B cell (primary cell): ENCODE data around the gene DCAKD. TPM values are rescaled to one million over a fixed set of nuclear protein-coding genes. Genes with fewer than 3 reads are reported as not detected.

Experiments used
- ATAC-seq: fragments of 200-7000 bp; cut with Tn5 transposase; one replicate; pipeline ENCODE4 v1.10.0; 2021; ENCODE audit warnings: low read depth, mild to moderate bottlenecking, moderate number of reproducible peaks, moderate library complexity
- CTCF ChIA-PET: fragments of 350-600 bp; sonication (Branson Sonifier 250); formaldehyde crosslinking; loops from one replicate; lab custom pipeline; 2021; ENCODE audit warnings: antibody characterized with exemption, inconsistent platforms; lab: Charles Lee
- POLR2A ChIA-PET: fragments of 350-600 bp; sonication (Branson Sonifier 250); formaldehyde crosslinking; loops from one replicate; lab custom pipeline; 2021; ENCODE audit warnings: antibody characterized with exemption; lab: Charles Lee
- DNase-seq: peaks from one replicate; pipeline ENCODE4 v3.0.0; 2013
- H2AFZ ChIP-seq: 2 replicates; pipeline ENCODE4 v1.6.1; 2012; ENCODE audit warnings: mild to moderate bottlenecking, low read depth, low read length; ENCODE audit not compliant: insufficient read depth, poor library complexity, severe bottlenecking
- H3K27ac ChIP-seq, 2 donors: 1 replicate in 1 of 2; 2 replicates in 1 of 2; pipeline ENCODE4 v1.5.1; 2012 to 2013; ENCODE audit warnings: low read length in 2 of 2, mild to moderate bottlenecking in 2 of 2, moderate library complexity in 1 of 2
- H3K27me3 ChIP-seq, 4 experiments: fragments of 200-600 bp in 1 of 4; sonication (generic) in 1 of 4; replicated peaks in 1 of 4; 1 replicate in 2 of 4; 2 replicates in 2 of 4; pipeline versions ENCODE4 v1.6.1 to v1.7.0; 2013 to 2016; ENCODE audit warnings: low read length in 3 of 4, mild to moderate bottlenecking in 2 of 4, mixed read lengths in 1 of 4, moderate library complexity in 1 of 4; ENCODE audit not compliant: insufficient read depth in 4 of 4, control insufficient read depth in 3 of 4; ENCODE audit errors: control extremely low read depth in 1 of 4
- H3K36me3 ChIP-seq, 2 experiments: replicated peaks in 1 of 2; 1 replicate in 1 of 2; 2 replicates in 1 of 2; pipeline versions ENCODE4 v1.6.1 to v1.7.1; 2013; ENCODE audit warnings: low read length in 1 of 2; ENCODE audit not compliant: insufficient read depth in 2 of 2, control insufficient read depth in 1 of 2; ENCODE audit errors: control extremely low read depth in 1 of 2, extremely low read depth in 1 of 2
- H3K4me1 ChIP-seq, 2 donors: fragments of 200-600 bp in 1 of 2; sonication (generic) in 1 of 2; 1 replicate in 1 of 2; 2 replicates in 1 of 2; pipeline versions ENCODE4 v1.5.1 to v1.6.1; 2013 to 2017; ENCODE audit warnings: low read length in 2 of 2; ENCODE audit not compliant: control insufficient read depth in 2 of 2, insufficient read depth in 2 of 2
- H3K4me2 ChIP-seq: replicated peaks from 2 replicates; pipeline ENCODE3; 2012; ENCODE audit warnings: mild to moderate bottlenecking, low read depth, low read length; ENCODE audit not compliant: poor library complexity, severe bottlenecking
- H3K4me3 ChIP-seq, 5 experiments: fragments of 200-600 bp in 1 of 5; sonication (generic) in 1 of 5; 1 replicate in 3 of 5; 2 replicates in 2 of 5; pipeline versions ENCODE4 v1.5.1 to v1.7.0; 2011 to 2016; ENCODE audit warnings: low read length in 4 of 5, mild to moderate bottlenecking in 4 of 5, low read depth in 2 of 5, control low read depth in 1 of 5, moderate library complexity in 1 of 5; ENCODE audit not compliant: insufficient read depth in 1 of 5; ENCODE audit errors: control extremely low read depth in 1 of 5, extremely low read depth in 1 of 5
- H3K79me2 ChIP-seq: fragments of 200-600 bp; sonication (generic); one replicate; pipeline ENCODE4 v1.6.0; 2016; ENCODE audit warnings: low read length; ENCODE audit not compliant: control insufficient read depth, insufficient read depth
- H3K9ac ChIP-seq: fragments of 200-600 bp; sonication (generic); 2 replicates; pipeline ENCODE4 v1.6.1; 2017; ENCODE audit warnings: mild to moderate bottlenecking, low read length, moderate library complexity
- H3K9me3 ChIP-seq, 3 donors: one replicate each; pipeline versions ENCODE4 v1.6.1 to v1.7.1; 2013; ENCODE audit warnings: low read length in 2 of 3; ENCODE audit not compliant: control insufficient read depth in 2 of 3, insufficient read depth in 1 of 3; ENCODE audit errors: control extremely low read depth in 1 of 3
- H4K20me1 ChIP-seq: 2 replicates; pipeline ENCODE4 v1.6.0; 2012; ENCODE audit warnings: mild to moderate bottlenecking, low read length; ENCODE audit not compliant: insufficient read depth, control insufficient read depth, poor library complexity, severe bottlenecking
- H3K27ac Mint-ChIP-seq: one replicate; pipeline ENCODE4 v1.8.0; 2021; ENCODE audit warnings: mixed read lengths
- H3K27me3 Mint-ChIP-seq: one replicate; pipeline ENCODE4 v1.8.0; 2021; ENCODE audit warnings: mixed read lengths
- H3K4me1 Mint-ChIP-seq: one replicate; pipeline ENCODE4 v1.8.0; 2021; ENCODE audit warnings: mixed read lengths
- H3K4me3 Mint-ChIP-seq: one replicate; pipeline ENCODE4 v1.8.0; 2021; ENCODE audit warnings: mixed read lengths
- H3K9me3 Mint-ChIP-seq: one replicate; pipeline ENCODE4 v1.8.0; 2022; ENCODE audit warnings: mixed read lengths; ENCODE audit not compliant: insufficient read depth
- CTCF ChIP-seq: fragments of 200-600 bp; IDR thresholded peaks from one replicate; pipeline ENCODE4 v1.8.0; 2022; ENCODE audit warnings: antibody characterized with exemption, mild to moderate bottlenecking
- EZH2 ChIP-seq: IDR thresholded peaks from 2 replicates; pipeline ENCODE4 v1.6.1; 2012; ENCODE audit warnings: borderline replicate concordance, low read depth, mild to moderate bottlenecking, moderate library complexity, low read length; ENCODE audit not compliant: insufficient read depth, poor library complexity, severe bottlenecking
- WGBS: methylation state at CpG from one replicate; pipeline ENCODE4 v1.1.5; 2013; ENCODE audit warnings: missing lambda C conversion rate; ENCODE audit not compliant: insufficient coverage; 5-methylcytosine and 5-hydroxymethylcytosine counted together
- intact Hi-C: fragments of 100-400 bp; cut with micrococcal nuclease; formaldehyde crosslinking; loops from one replicate; pipeline ENCODE4 v1.10.0; 2022
- polyA minus RNA-seq: library from RNA; depleted of rRNA, polyadenylated mRNA; stranded (reverse); fragments of >200 nt; gene quantifications from 2 replicates; pipeline ENCODE4 v1.2.3, GENCODE V29; 2012
- polyA plus RNA-seq: library from polyadenylated mRNA; depleted of rRNA; stranded (reverse); fragments of >200 nt; gene quantifications from 2 replicates; pipeline ENCODE4 v1.2.3, GENCODE V29; 2012
- total RNA-seq, 2 donors: library from RNA; stranded (reverse); fragments of 120-200 nt in 1 of 2; gene quantifications; 1 replicate in 1 of 2; 2 replicates in 1 of 2; pipeline versions ENCODE4 v1.2.3 to v1.2.4, GENCODE V29; 2013 to 2022

Gene DCAKD
- 20.6 and 22.9 TPM in 2 replicates for total RNA-seq
- 15.7 TPM for total RNA-seq (2013)
- polyA plus RNA-seq = 18.7 and 31.5 TPM in 2 replicates
- 24.5 and 30.6 TPM in 2 replicates for polyA minus RNA-seq

GRCh38 chr17:45051060-45051719 is at the start of gene DCAKD:
Gene DCAKD, minus strand, starts transcription at chr17:45051632. Its CDS starts 16,747 bp downstream, at chr17:45034885.
- peaks cover 20% of the 10 kb centered on the region for H3K4me1 Mint-ChIP-seq
- H2AFZ ChIP-seq = peak within 1 kb of the TSS; percentile 88
- no peaks in the 10 kb centered on the region for H3K9me3 Mint-ChIP-seq
- ATAC-seq (peak; percentile 99), DNase-seq (peak; percentile 94)
- H3K9ac ChIP-seq = peak within 1 kb of the TSS; percentile 86
- peak within 1 kb of the TSS; percentile 90 for H3K27ac Mint-ChIP-seq
- peaks cover 7 to 19% of the 10 kb centered on the region in 2 donors for H3K4me1 ChIP-seq
- peak within 1 kb of the TSS; percentile 89 for H3K4me3 Mint-ChIP-seq
- H3K36me3 ChIP-seq = peaks cover 0 to 1% of the 10 kb centered on the region in 2 experiments
- peak within 1 kb of the TSS; percentile 77 to 92 for H3K27ac ChIP-seq
- H4K20me1 ChIP-seq = no peaks in the 10 kb centered on the region
- H3K9me3 ChIP-seq = no peaks in the 10 kb centered on the region
- intact Hi-C loops = loop anchor here (1.0 kb wide), 2 partner anchors 10 to 276 kb away; partner anchors contain the start of gene NMT1
- ChIA-PET POLR2A (interaction anchor here (1.2 kb wide), 1 partner anchor 10 kb away, joined by 7 read pairs; the partner anchor contains the start of gene NMT1), CTCF (interaction anchor here (1.2 to 2.1 kb wide), 2 partner anchors 10 to 14 kb away, joined by 4 to 7 read pairs; partner anchors contain the start of gene NMT1)
- H3K27me3 Mint-ChIP-seq = no peaks in the 10 kb centered on the region
- peak within 1 kb of the TSS; percentile 90 for H3K4me2 ChIP-seq
- H3K27me3 ChIP-seq = no peaks in the 10 kb centered on the region
- TF ChIP-seq CTCF (no peak), EZH2 (no peak)
- WGBS = 0% methylated on average over 40 of the region's 56 CpGs
- peaks cover 32% of the 10 kb centered on the region for H3K79me2 ChIP-seq
- peak within 1 kb of the TSS; percentile 55 to 83 (median 73) for H3K4me3 ChIP-seq
